PFSK-1 (cell line): ENCODE results near the gene PTPN7.

Source experiments
- FOXP2 ChIP-seq: optimal IDR thresholded peaks from 2 replicates; pipeline ENCODE3; 2011; ENCODE audit warnings: borderline replicate concordance, control low read depth, inconsistent platforms; ENCODE audit not compliant: insufficient read depth; ENCODE audit errors: extremely low read length, extremely low read depth
- POLR2AphosphoS5 ChIP-seq: IDR thresholded peaks from 2 replicates; pipeline ENCODE4 v1.6.1; 2012; ENCODE audit warnings: low read depth, mild to moderate bottlenecking, control low read depth, low read length, moderate library complexity
- REST ChIP-seq, 2 experiments: IDR thresholded peaks; 2 replicates each; pipeline versions ENCODE4 v1.6.1 to v1.8.0; 2011 to 2012; ENCODE audit warnings: low read depth in 2 of 2, low read length in 2 of 2, control low read depth in 1 of 2, inconsistent platforms in 1 of 2, mild to moderate bottlenecking in 1 of 2, moderate library complexity in 1 of 2; ENCODE audit not compliant: insufficient read depth in 1 of 2
- SIN3A ChIP-seq: IDR thresholded peaks from 2 replicates; pipeline ENCODE4 v1.6.1; 2012; ENCODE audit warnings: mild to moderate bottlenecking, low read length, moderate library complexity, borderline replicate concordance; ENCODE audit not compliant: insufficient read depth
- TAF1 ChIP-seq: IDR thresholded peaks from 2 replicates; pipeline ENCODE4 v1.6.1; 2012; ENCODE audit warnings: low read length, control low read depth, borderline replicate concordance; ENCODE audit not compliant: insufficient read depth

Gene PTPN7

GRCh38 chr1:202187697-202188407 lies 27.4 kb upstream of the PTPN7 start:
- no peak for TF ChIP-seq REST (IDR thresholded peaks at IDR 0.05; ENCODE audit: insufficient read depth in 1 of 2, low read depth in 2 of 2, low read length in 2 of 2)

GRCh38 chr1:202187041-202187671 lies 26.8 kb upstream of the PTPN7 start:
- TF ChIP-seq FOXP2: no peak
- no peak for TF ChIP-seq REST (IDR thresholded peaks at IDR 0.05; ENCODE audit: insufficient read depth in 1 of 2, low read depth in 2 of 2, low read length in 2 of 2)
- TF ChIP-seq TAF1: no peak
- no peak for TF ChIP-seq POLR2AphosphoS5
- TF ChIP-seq SIN3A: no peak

GRCh38 chr1:202186327-202186726 lies 25.9 kb upstream of the PTPN7 start:
- TF ChIP-seq TAF1: no peak
- TF ChIP-seq FOXP2: no peak
- no peak for TF ChIP-seq SIN3A
- TF ChIP-seq POLR2AphosphoS5: no peak
- TF ChIP-seq REST (IDR thresholded peaks at IDR 0.05; ENCODE audit: insufficient read depth in 1 of 2, low read depth in 2 of 2, low read length in 2 of 2): no peak

GRCh38 chr1:202184750-202185460 lies 24.5 kb upstream of the PTPN7 start:
- no peak for TF ChIP-seq FOXP2
- TF ChIP-seq POLR2AphosphoS5: no peak
- no peak for TF ChIP-seq REST (IDR thresholded peaks at IDR 0.05; ENCODE audit: insufficient read depth in 1 of 2, low read depth in 2 of 2, low read length in 2 of 2)
- TF ChIP-seq TAF1: no peak
- TF ChIP-seq SIN3A: no peak
